GM18526 (cell line): ENCODE results near the gene C4orf50.

Experiments
- POLR2A ChIP-seq: IDR thresholded peaks from 3 replicates; pipeline ENCODE4 v1.6.1; 2011; ENCODE audit not compliant: insufficient read length; ENCODE audit errors: extremely low read depth

The C4orf50 gene

DNA sequence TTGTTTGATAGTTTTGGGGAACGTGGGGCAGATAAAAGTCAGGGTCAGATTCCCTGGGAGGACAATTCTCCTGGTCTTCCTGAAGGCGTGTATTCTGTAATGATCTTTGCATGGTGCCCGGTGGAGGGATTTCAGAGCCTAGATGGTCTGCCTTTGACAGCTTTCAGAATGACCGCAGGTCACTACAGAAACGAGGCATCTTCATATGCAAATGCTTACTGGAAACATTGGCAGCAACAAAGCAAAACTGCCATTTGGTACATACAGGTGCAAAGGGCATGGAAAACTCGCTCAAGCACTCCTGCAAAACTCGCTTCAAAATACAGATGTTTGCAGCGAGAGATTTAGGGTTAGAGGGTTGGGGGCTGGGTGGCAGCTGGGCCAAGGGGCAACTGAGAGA, 8.8 kb downstream of the C4orf50 start:
- TF ChIP-seq POLR2A = no peak

DNA sequence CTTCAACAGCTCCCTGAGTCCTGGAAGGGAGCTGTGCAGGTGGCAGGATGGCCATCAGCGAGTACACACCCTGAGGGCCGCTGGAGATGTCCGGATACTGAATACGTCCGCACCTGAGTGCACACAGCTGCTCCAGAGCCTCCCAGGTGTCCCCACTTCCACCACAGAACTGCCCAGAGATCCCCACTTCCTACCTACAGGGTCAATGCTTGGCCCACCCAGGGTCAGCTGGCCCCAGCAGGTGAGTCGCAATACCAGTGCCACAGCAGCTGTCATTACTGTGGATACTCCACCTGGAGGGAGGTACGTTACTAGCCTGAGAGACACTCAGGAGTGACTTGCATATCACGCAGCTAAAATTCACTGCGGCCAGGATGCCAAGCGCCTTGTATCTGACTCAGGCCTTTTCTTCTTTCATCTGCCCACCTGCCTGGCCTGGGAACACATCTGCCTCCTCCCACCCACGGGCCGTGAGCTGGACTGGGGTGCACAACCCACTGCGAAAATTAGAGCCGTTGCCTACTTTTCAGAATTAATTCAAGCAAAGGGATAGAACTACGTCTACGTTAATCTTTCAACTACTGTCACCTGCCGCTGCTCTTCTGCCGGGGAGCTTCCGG, 9.4 kb downstream of the C4orf50 start:
- no peak for TF ChIP-seq POLR2A

DNA sequence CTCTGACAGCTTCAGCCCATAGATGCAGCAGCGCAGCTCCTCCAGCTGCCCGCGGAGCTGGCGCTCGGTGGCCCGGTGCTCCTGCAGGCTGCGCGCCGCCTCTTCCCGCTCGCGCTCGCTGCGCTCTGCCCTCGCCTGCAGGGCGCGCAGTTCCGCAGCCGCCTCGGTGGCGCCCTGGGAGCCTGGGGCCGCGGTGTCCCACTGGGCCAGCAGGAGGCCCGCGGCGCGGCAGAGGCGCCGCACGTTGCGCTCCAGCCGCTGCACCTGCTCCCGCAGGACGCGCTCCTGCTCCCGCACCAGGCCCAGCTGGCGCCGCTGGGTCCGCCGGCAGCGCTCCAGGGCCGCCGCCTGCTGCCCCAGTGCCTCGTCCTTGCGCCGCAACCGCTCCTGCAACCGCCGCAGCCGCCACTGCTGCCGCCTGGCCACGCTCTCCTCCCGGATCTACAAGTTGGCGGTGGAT, 10.1 kb downstream of the C4orf50 start:
- TF ChIP-seq POLR2A = no peak

DNA sequence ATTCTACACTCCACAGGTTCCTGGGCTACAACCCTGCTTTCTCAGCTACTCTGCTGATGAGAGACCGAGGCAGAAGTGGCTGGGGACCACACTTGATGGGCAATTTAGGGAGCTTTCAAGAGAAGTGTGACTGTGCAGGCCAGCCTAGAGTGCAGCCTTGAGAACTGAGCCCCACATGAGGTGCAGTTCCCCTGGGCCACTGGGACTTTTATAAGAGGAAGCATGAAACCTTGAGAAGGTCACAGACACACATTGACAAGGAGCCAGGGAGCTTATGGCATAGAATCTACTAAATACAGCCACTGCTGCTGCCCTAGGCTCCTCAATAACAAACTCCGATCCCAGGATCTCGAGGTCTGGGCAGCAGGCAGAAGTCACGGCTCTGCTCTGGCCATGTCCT, 13.1 kb downstream of the C4orf50 start:
- no peak for TF ChIP-seq POLR2A

DNA sequence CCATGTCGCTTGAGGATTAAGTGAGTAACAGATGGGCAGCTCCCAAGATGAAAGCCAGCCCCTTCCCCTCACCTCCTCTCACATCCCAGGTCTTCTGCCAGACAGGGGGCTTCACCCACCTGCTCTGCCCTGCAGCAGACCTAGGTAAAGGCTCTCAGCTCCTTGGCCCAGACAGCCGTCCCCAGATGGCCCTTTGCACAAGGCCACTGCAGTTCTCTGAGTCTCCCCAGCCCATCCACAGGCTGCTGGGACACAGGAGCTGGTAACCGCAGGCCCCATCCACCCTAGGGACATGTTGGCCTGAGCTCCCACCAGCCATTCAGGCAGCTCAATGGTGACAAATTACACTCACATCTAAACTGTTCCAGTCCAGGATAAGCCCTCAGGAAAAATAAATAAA, 15.3 kb downstream of the C4orf50 start:
- TF ChIP-seq POLR2A = no peak

DNA sequence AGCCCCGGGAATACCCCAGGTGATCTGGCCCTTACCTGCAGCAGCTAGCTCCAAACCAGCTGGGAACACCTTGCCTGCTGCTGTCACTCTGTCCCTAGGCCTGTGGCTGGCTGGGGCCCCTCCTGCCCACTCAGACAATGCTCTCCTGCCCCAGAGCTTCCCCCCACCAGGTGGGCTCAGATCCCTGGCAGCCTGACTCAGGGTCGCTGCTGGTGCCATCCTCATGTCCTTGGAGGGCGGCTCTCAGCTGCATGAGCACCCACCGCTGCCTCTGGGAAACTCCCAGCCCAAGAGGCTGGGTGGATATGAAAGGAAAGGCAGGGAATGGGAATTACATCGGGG, 15.8 kb downstream of the C4orf50 start:
- no peak for TF ChIP-seq POLR2A

DNA sequence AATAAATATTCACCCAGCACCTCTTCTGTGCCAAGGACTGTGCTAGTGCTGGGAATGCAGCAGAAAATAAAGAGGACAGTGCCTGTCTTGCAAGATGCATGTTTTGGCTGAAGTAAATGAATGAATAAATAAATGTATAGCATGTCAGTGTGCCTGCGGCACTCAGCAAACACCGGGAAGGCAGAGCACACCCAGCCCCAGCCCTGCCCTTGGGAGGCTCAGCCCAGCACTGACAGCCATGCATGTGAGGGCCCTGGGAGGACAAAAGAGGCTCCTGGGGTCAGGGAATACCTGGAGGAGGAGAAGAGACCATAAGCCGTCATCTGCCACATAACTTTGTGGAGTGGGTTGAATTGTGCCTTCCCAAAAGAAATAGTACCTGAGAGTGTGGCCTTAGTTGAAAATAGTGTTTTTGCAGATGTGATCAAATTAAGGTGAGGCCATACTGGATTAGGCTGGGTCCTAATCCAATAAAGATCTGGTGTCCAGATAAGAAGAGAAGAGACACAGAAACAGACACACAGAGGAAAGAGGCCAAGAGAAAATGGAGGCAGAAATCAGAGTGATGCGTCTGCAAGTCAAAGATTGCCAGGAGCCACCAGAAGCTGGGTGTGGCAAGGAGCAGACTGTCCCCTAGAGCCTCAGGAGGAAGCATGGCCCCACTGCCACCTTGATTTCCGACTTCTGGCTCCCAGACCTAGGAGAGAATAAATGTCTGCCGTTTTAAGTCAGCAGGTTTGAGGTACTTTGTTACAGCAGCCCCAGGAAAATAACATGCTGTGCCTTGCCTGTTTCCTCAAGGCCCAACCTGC, 16.3 kb downstream of the C4orf50 start:
- no peak for TF ChIP-seq POLR2A

DNA sequence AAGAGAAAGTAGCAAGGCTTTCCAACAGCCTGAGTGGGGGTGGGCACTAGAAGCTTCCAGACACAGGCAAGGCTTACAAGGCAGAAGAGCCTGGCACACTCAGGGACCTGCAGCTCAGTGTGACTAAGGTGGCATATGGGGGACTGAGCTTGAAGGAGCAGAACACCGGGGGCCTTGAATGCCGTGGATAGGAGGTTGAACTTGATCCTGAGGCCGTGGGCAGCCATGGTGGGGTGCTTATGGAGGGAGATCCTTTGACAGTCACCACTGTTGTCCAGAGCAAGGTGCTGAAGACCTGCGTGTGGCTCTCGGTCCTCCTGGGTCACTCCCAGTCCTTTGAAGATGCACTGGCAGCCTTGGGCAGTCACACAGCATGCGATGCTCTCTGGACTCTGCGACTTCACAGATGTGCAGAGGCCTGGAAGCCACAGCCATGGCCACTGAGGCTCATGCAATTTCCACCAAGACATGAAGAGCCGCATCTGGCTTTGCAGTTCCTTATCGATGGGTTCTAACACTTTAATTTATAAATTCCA, 18.3 kb downstream of the C4orf50 start:
- TF ChIP-seq POLR2A = no peak

DNA sequence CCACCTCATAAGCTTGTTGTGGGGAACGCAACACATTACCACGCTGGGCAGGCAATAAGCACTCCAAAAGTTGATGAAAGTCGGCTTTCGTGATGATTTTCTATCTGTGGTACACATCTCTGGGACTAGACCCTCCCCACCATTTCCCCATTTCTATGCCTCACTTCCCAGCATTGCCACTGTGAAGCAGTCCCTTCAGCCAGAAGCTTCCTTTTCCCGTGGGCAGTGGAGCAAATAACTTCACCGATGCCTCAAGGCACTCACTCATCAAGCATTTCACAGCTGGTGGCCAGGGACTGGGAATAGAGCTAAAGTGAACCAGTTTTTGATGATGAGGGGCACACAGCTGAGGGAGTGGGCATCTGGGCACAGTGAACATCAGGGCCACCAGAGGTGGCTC, 18.9 kb downstream of the C4orf50 start:
- TF ChIP-seq POLR2A = no peak

DNA sequence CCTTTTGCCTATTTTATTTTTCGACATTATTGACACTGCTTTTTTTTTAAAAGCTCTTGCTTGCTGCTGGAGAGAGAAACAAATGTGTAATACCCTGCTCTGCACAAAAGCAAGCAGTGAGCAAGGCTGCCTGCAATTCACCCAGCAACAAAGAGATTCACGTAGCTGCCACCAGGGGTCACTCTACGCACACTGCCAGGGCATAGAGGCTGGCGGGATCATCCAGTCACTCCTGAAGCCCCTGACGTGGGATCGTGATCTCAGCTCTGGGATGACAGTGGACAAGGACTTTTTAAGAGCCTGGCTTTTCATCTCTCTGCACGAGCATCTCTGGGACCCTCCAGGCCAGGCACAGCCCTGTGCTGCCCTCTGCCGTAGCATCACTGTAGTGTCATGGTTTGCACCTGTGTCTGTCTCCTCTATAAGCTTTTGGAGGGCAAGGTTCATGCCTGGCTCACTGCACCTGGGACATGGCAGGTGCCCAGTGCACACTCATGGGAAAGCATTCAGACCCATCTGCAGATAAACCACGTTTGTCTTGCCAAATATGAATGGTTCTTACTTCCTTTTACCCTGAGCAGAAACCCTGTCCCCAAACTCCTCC, 19.8 kb downstream of the C4orf50 start:
- no peak for TF ChIP-seq POLR2A

DNA sequence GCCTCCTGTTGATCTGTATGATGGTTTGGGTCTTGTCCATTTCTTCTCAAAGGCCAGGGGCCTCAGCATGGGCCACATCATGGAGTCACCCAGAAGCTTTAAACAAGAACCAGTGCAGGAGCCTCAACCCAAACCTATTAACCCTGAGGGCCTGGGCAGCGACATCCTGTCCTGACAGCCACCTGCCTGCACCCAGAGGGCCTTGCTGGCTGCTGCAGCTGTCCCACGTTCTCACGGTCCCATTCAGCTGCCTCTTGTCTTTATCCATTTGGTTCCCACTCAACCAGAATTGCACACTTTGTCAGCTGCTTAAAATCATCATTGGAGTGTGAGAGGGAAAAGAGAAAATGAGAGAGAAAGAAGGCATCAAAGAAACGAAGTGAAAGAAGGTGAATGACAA, 21.6 kb downstream of the C4orf50 start:
- TF ChIP-seq POLR2A = no peak

DNA sequence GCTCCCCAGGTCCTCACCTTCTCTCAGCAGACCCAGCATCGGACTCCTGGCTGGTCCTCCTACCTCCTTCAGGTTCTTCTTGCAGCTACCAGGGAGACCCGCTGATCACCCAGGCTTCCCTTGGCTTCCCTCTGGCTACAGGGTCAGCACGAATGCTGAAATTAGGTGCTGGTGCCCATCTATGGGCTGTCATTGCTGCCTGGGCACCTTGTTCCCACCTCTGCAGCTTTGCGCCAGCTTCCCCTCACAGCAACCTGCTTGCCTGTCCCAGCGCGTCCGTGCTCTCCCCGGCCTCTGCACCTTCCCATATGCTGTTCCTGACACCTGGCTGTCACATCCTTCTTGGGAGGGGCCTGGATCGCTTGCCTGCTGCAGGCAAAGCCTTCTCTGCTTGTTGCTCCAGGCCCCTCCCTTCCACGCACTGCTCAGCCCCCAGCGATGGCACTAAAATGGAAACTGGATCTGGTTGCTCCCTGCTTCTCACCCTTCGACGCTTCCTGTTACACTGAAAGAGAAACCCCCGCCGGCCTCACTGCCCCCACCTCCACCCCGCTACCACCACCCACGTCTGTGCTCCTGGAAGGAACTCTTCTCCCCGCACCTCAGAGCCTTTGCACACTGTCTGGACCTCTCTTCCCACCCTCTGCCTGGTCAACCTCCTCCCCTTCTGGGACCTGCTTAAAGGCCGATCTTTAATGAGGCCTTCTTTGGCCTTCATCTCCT, 22.2 kb downstream of the C4orf50 start:
- TF ChIP-seq POLR2A = no peak

DNA sequence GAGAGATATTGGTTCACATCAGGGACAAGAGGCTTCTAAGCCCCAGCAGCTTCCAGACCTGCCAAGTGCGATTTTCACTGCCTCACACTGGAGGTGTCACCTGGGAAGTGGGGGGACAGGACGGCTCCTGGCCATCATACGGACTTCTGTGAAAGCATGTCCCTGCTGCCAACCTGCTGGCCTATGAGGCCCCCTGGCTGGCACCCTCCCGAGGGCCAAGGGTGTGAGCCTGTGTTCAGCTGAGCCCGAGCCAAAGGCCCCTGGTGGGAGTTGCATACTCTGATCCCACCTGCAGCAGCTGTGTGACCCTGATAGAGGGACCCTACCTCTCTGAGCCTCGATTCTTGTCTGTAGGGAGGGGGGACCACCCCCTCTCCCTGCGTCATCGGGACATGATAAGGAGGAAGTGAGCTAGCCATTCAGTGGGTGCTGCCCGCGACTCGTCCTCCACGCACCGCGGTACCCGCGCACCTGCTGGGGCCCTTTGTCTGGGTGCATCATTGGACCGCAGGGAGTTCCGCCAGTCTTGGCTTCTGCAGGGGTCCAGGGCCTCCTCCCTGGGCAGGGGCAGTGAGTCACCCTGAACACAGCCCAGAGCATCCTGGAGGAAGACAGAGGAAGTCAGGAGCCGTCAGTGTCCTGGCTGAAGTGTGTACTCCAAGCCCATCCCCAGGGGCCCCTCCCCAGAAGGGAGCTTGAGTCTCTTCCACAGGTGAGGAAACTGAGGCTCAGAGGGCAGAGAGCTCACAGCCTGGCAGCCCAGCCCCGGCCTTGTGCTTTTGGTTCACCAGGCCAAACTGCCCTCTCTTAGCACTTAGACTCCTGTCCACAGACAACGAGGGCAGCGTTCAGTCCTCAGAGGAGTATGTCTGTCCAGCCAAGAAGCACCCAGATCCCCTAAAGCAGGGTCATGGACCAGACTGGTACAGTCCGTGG, 24.1 kb downstream of the C4orf50 start:
- no peak for TF ChIP-seq POLR2A

DNA sequence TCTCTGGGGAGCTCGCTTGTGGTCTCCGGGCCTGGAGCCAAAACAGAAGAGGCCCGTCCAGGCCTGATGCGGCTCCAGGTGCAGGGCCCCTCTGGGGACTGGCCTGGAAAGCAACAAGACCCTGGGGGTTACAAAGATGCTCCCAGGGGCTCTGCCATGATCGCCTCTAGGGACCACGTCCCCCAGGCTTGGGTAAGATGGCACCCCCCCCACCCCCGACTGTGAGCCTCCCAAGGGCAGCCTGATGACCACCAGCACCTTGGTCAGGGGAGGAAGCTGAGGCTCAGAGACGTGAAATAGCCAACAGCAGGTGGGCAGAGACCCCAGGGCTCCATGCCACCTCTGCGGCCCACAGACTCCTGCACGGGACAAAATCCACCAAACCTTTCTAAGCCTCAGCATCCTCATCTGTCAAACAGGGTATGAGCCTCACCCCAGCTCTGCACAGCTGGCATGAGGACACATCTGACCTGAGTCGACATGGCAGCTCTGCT, 25.4 kb downstream of the C4orf50 start:
- no peak for TF ChIP-seq POLR2A
